DOHH2 (cell line): ENCODE measurements around the gene IL17A.

ENCODE experiments used
- H3F3A ChIP-seq: fragments of 200-600 bp; sonication (generic), shearing (Covaris generic); 2 replicates; pipeline ENCODE4 v1.6.0; 2016; ENCODE audit warnings: antibody characterized with exemption, mild to moderate bottlenecking; ENCODE audit not compliant: control insufficient read depth, insufficient read depth
- H3K27ac ChIP-seq: fragments of 200-600 bp; sonication (generic); 2 replicates; pipeline ENCODE4 v1.5.1; 2014; ENCODE audit warnings: low read depth, mild to moderate bottlenecking, low read length, moderate library complexity
- H3K27me3 ChIP-seq: fragments of 200-600 bp; sonication (generic); 2 replicates; pipeline ENCODE4 v1.6.1; 2014; ENCODE audit warnings: mild to moderate bottlenecking, low read length, mixed read lengths; ENCODE audit not compliant: control insufficient read depth
- H3K36me3 ChIP-seq: fragments of 200-600 bp; sonication (generic); 2 replicates; pipeline ENCODE4 v1.6.1; 2014; ENCODE audit warnings: mild to moderate bottlenecking, low read length, moderate library complexity, mixed read lengths; ENCODE audit not compliant: control insufficient read depth
- H3K4me1 ChIP-seq: fragments of 200-600 bp; sonication (generic); 2 replicates; pipeline ENCODE4 v1.6.1; 2014; ENCODE audit warnings: mild to moderate bottlenecking, low read length, mixed read lengths; ENCODE audit not compliant: control insufficient read depth
- H3K4me2 ChIP-seq: fragments of 200-600 bp; sonication (generic); 2 replicates; pipeline ENCODE4 v1.6.0; 2014; ENCODE audit warnings: mild to moderate bottlenecking, low read length, moderate library complexity
- H3K4me3 ChIP-seq: fragments of 200-600 bp; sonication (generic); 2 replicates; pipeline ENCODE4 v1.5.1; 2014; ENCODE audit warnings: mild to moderate bottlenecking, low read length, mixed read lengths
- H3K79me2 ChIP-seq: fragments of 200-600 bp; sonication (generic); 2 replicates; pipeline ENCODE4 v1.6.1; 2014; ENCODE audit warnings: mild to moderate bottlenecking, low read length, mixed read lengths; ENCODE audit not compliant: control insufficient read depth
- H3K9me2 ChIP-seq: fragments of 200-600 bp; sonication (generic); replicated peaks from 2 replicates; pipeline ENCODE4 v1.6.1; 2014; ENCODE audit warnings: mild to moderate bottlenecking, low read length, mixed read lengths; ENCODE audit not compliant: control insufficient read depth
- H3K9me3 ChIP-seq: fragments of 200-600 bp; sonication (generic); 2 replicates; pipeline ENCODE4 v1.6.1; 2014; ENCODE audit warnings: antibody characterized with exemption, low read length, mixed read lengths; ENCODE audit not compliant: control insufficient read depth, insufficient read depth
- H4K20me1 ChIP-seq: fragments of 200-600 bp; sonication (generic); 2 replicates; pipeline ENCODE4 v1.6.0; 2014; ENCODE audit warnings: low read depth, mild to moderate bottlenecking, antibody characterized with exemption, low read length, moderate library complexity; ENCODE audit not compliant: control insufficient read depth, insufficient read depth
- EZH2phosphoT487 ChIP-seq: fragments of 200-600 bp; sonication (generic); IDR thresholded peaks from 2 replicates; pipeline ENCODE4 v1.6.1; 2017; ENCODE audit warnings: borderline replicate concordance, mild to moderate bottlenecking, antibody characterized with exemption, low read length, moderate library complexity, mixed read lengths
- TF ChIP-seq, protein P1 (sequence below): fragments of 200-600 bp; sonication (generic); IDR thresholded peaks from one replicate; pipeline ENCODE4 v1.5.1; 2014; ENCODE audit warnings: antibody characterized with exemption, mild to moderate bottlenecking, low read depth, low read length; ENCODE audit not compliant: poor library complexity, severe bottlenecking

IL17A gene

DNA sequence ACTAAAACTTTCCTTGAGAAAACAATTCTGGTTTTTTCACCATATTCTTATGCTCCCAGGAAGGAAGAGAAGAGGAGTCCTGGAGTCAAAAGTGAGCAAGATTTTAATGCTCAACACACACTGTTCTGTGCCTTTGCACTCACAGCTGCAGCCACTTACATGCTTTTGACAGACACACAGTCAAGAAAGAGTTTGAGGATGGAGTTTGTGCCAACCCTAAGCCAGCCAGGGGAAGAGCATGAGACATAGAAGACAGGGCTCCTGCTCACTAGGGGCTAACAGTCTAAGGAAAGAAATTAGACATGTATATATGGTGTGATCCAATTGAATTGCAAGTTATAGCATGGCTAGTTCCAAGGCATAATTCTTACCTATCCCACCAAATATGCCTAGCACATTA, 37.1 kb upstream of the IL17A start:
- TF ChIP-seq EZH2phosphoT487 = no peak
- TF ChIP-seq, protein P1, sequence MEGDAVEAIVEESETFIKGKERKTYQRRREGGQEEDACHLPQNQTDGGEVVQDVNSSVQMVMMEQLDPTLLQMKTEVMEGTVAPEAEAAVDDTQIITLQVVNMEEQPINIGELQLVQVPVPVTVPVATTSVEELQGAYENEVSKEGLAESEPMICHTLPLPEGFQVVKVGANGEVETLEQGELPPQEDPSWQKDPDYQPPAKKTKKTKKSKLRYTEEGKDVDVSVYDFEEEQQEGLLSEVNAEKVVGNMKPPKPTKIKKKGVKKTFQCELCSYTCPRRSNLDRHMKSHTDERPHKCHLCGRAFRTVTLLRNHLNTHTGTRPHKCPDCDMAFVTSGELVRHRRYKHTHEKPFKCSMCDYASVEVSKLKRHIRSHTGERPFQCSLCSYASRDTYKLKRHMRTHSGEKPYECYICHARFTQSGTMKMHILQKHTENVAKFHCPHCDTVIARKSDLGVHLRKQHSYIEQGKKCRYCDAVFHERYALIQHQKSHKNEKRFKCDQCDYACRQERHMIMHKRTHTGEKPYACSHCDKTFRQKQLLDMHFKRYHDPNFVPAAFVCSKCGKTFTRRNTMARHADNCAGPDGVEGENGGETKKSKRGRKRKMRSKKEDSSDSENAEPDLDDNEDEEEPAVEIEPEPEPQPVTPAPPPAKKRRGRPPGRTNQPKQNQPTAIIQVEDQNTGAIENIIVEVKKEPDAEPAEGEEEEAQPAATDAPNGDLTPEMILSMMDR = no peak
- no peaks in the 10 kb centered on the region for H3K36me3 ChIP-seq
- H3F3A ChIP-seq = no peaks in the 10 kb centered on the region
- H3K79me2 ChIP-seq = no peaks in the 10 kb centered on the region
- no peaks in the 10 kb centered on the region for H4K20me1 ChIP-seq
- no peaks in the 10 kb centered on the region; the same call in 1 of the 2 replicates for H3K27me3 ChIP-seq
- H3K9me3 ChIP-seq = no peaks in the 10 kb centered on the region
- no peaks in the 10 kb centered on the region for H3K9me2 ChIP-seq
- no peak overlapping the region for H3K27ac ChIP-seq
- H3K4me2 ChIP-seq = no peak overlapping the region
- no peak overlapping the region for H3K4me3 ChIP-seq
- no peaks in the 10 kb centered on the region for H3K4me1 ChIP-seq

DNA sequence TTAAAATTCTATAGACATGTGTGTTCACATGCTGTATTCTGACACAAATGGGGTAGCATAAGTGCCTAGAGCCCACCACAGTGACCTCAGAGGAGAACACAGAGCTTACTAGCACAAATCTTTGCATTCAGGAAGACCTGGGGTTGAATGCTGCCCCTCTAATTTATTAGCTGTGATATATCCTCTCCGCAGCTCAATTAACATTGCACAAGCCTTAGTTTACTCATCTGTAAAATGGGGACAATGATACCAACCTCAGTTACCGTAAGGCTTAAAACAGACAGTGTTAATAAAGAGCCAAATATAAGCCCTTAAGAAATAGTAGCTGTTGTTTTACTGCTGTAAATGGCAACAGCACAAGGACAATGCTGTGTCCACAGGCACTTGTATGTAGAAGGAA, 36.2 kb upstream of the IL17A start:
- Histone ChIP-seq H3K9me2 (no peaks in the 10 kb centered on the region), H3K4me1 (no peaks in the 10 kb centered on the region), H3K27ac (no peak overlapping the region), H3K4me3 (no peak overlapping the region), H3K27me3 (no peaks in the 10 kb centered on the region; the same call in 1 of the 2 replicates), H3K79me2 (no peaks in the 10 kb centered on the region), H3F3A (no peaks in the 10 kb centered on the region), H3K36me3 (no peaks in the 10 kb centered on the region), H4K20me1 (no peaks in the 10 kb centered on the region), H3K9me3 (no peaks in the 10 kb centered on the region), H3K4me2 (no peak overlapping the region)
- TF ChIP-seq, protein P1 = no peak
- TF ChIP-seq EZH2phosphoT487 = no peak

DNA sequence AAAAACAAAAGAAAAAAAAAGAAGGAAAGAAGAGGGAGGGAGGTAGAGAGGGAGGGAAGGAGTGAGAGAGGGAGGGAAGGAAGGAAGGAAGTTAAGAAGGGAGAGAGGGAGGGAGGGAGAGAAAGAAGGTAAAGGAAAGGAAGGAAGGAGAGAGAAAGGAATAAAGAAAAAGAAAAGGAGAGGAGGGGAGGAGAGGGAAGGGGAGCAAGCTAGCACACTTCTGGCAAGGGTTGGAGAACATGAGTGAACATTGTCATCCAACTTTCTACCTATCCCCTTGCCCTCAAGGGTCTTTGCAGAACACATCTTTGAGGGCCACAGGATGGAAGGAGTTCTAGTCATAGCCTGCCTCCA, 34.1 kb upstream of the IL17A start:
- no peaks in the 10 kb centered on the region for H3K9me2 ChIP-seq
- no peak for TF ChIP-seq EZH2phosphoT487
- TF ChIP-seq, protein P1 = no peak
- peaks cover 11% of the 10 kb centered on the region for H3K27me3 ChIP-seq
- H3K4me2 ChIP-seq = no peak overlapping the region
- no peak overlapping the region for H3K4me3 ChIP-seq
- H3K9me3 ChIP-seq = no peaks in the 10 kb centered on the region
- H3K36me3 ChIP-seq = no peaks in the 10 kb centered on the region
- peaks cover 3% of the 10 kb centered on the region; the same call in 1 of the 2 replicates for H3K4me1 ChIP-seq
- no peaks in the 10 kb centered on the region for H4K20me1 ChIP-seq
- no peaks in the 10 kb centered on the region for H3F3A ChIP-seq
- H3K79me2 ChIP-seq = no peaks in the 10 kb centered on the region
- H3K27ac ChIP-seq = no peak overlapping the region

DNA sequence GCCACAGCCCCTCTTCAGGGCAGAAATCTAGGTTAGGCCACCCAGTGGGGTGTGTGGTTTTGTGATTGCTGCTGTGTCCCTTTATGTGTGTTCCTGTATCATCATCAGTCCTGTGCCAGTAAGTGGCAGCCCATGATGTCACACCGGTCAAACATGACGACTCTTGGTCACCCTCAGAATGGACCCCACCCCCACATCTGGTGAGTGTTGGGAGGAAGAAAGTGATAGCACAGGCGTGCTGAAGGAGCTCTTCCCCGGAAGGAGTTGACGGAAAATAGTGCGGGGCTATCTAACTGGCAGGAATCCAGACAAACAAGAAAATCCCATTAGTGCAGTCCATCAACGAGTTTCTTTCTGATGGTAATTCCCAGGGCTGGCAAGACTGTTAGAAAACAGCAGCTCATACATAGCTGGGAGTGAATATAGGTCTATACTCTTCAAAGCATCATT, 33.4 kb upstream of the IL17A start:
- no peak overlapping the region for H3K27ac ChIP-seq

More for the DNA sequence above, 33.4 kb upstream of the IL17A start:
- Histone ChIP-seq H3K36me3 (no peaks in the 10 kb centered on the region), H3K4me2 (no peak overlapping the region), H3K4me1 (peaks cover 3% of the 10 kb centered on the region; the same call in 1 of the 2 replicates), H3K9me3 (no peaks in the 10 kb centered on the region), H4K20me1 (no peaks in the 10 kb centered on the region), H3K9me2 (no peaks in the 10 kb centered on the region), H3K27me3 (peaks cover 13% of the 10 kb centered on the region), H3K4me3 (no peak overlapping the region), H3K79me2 (no peaks in the 10 kb centered on the region), H3F3A (no peaks in the 10 kb centered on the region)
- TF ChIP-seq EZH2phosphoT487 = no peak
